H1 (cell line): ENCODE results near the gene KSR2. TPM values are rescaled to one million over a fixed set of nuclear protein-coding genes. Genes with fewer than 3 reads are reported as not detected.

ENCODE experiments used
- CTCF ChIA-PET: fragments of 300-600 bp; sonication (Branson Sonifier 250); formaldehyde crosslinking; loops from one replicate; lab custom pipeline; 2021; ENCODE audit not compliant: partially characterized antibody; lab: Charles Lee
- POLR2A ChIA-PET: fragments of 300-600 bp; sonication (Branson Sonifier 250); formaldehyde crosslinking; loops from one replicate; lab custom pipeline; 2021; ENCODE audit warnings: inconsistent platforms; ENCODE audit not compliant: partially characterized antibody; lab: Charles Lee
- DNase-seq, 2 experiments: peaks; one replicate each; pipeline versions ENCODE4 v3.0.0 to v3.0.0-alpha.2; 2010 to 2022; ENCODE audit warnings: low spot score in 2 of 2, low read depth in 1 of 2, mixed read lengths in 1 of 2
- FAIRE-seq: peaks from 2 replicates; lab custom pipeline; 2011; peaks lifted over from hg19 to GRCh38; lab: Jason Lieb, UNC
- H2AFZ ChIP-seq: 2 replicates; pipeline ENCODE4 v1.8.1; 2012; ENCODE audit warnings: low read length, inconsistent platforms
- H2AK5ac ChIP-seq: 2 replicates; pipeline ENCODE4 v1.6.1; 2013; ENCODE audit warnings: low read depth, low read length
- H2BK120ac ChIP-seq: replicated peaks from 2 replicates; pipeline ENCODE3; 2013; ENCODE audit warnings: low read depth, low read length, inconsistent platforms
- H2BK12ac ChIP-seq: 2 replicates; pipeline ENCODE4 v1.6.1; 2013; ENCODE audit warnings: low read depth, low read length
- H2BK15ac ChIP-seq: 2 replicates; pipeline ENCODE4 v1.6.1; 2013; ENCODE audit warnings: low read length
- H2BK20ac ChIP-seq: 2 replicates; pipeline ENCODE4 v1.6.1; 2013; ENCODE audit warnings: low read length
- H2BK5ac ChIP-seq: 2 replicates; pipeline ENCODE4 v1.6.1; 2013; ENCODE audit warnings: low read depth, low read length
- H3K14ac ChIP-seq: 2 replicates; pipeline ENCODE4 v1.6.1; 2013; ENCODE audit warnings: inconsistent platforms; ENCODE audit not compliant: insufficient read length
- H3K18ac ChIP-seq: 2 replicates; pipeline ENCODE4 v1.6.1; 2013; ENCODE audit warnings: low read length; ENCODE audit errors: extremely low read depth
- H3K23ac ChIP-seq: 2 replicates; pipeline ENCODE4 v1.6.1; 2013; ENCODE audit warnings: inconsistent platforms; ENCODE audit not compliant: insufficient read length
- H3K23me2 ChIP-seq: 2 replicates; pipeline ENCODE4 v1.6.1; 2013; ENCODE audit warnings: low read depth, low read length
- H3K27ac ChIP-seq: 2 replicates; pipeline ENCODE4 v1.6.1; 2011; ENCODE audit warnings: low read depth, low read length, inconsistent platforms
- H3K27me3 ChIP-seq, 4 experiments: replicated peaks in 1 of 4; 1 replicate in 1 of 4; 2 replicates in 3 of 4; pipeline versions ENCODE4 v1.6.1 to v1.8.1; 2011 to 2013; ENCODE audit warnings: low read length in 3 of 4, mild to moderate bottlenecking in 3 of 4, inconsistent platforms in 2 of 4, mixed read lengths in 2 of 4, moderate library complexity in 1 of 4; ENCODE audit not compliant: control insufficient read depth in 3 of 4, insufficient read depth in 3 of 4; ENCODE audit errors: extremely low read depth in 1 of 4
- H3K36me3 ChIP-seq, 4 experiments: 2 replicates each; pipeline versions ENCODE4 v1.6.1 to v1.8.1; 2011 to 2013; ENCODE audit warnings: mild to moderate bottlenecking in 4 of 4, low read length in 3 of 4, moderate library complexity in 2 of 4, control low read depth in 1 of 4, inconsistent platforms in 1 of 4; ENCODE audit not compliant: insufficient read depth in 4 of 4, control insufficient read depth in 2 of 4
- H3K4ac ChIP-seq: replicated peaks from 2 replicates; pipeline ENCODE3; 2013; ENCODE audit warnings: low read length, low read depth, mixed read lengths, inconsistent platforms; ENCODE audit not compliant: insufficient read length
- H3K4me1 ChIP-seq, 4 experiments: replicated peaks in 1 of 4; 1 replicate in 1 of 4; 2 replicates in 3 of 4; pipeline versions ENCODE4 v1.6.1 to v1.8.1; 2011 to 2013; ENCODE audit warnings: low read length in 3 of 4, inconsistent platforms in 2 of 4, mixed read lengths in 1 of 4; ENCODE audit not compliant: insufficient read depth in 4 of 4, control insufficient read depth in 3 of 4
- H3K4me2 ChIP-seq, 2 experiments: 2 replicates each; pipeline versions ENCODE4 v1.6.1 to v1.8.1; 2011 to 2013; ENCODE audit warnings: low read depth in 2 of 2, low read length in 2 of 2, control low read depth in 1 of 2, inconsistent platforms in 1 of 2, mild to moderate bottlenecking in 1 of 2; ENCODE audit not compliant: insufficient read depth in 1 of 2
- H3K4me3 ChIP-seq, 4 experiments: fragments of 200-600, 300-600 bp in 1 of 4; sonication (generic), shearing (Covaris generic), sonication (Bioruptor Twin) in 1 of 4; 2 replicates each; pipeline versions ENCODE4 v1.5.1 to v1.8.1; 2011 to 2016; ENCODE audit warnings: low read length in 4 of 4, low read depth in 3 of 4, control low read depth in 2 of 4, inconsistent platforms in 2 of 4, mild to moderate bottlenecking in 2 of 4, mixed read lengths in 1 of 4, moderate library complexity in 1 of 4; ENCODE audit not compliant: insufficient read depth in 2 of 4; ENCODE audit errors: extremely low read depth in 1 of 4
- H3K56ac ChIP-seq: replicated peaks from 2 replicates; pipeline ENCODE3; 2013; ENCODE audit warnings: low read depth, mild to moderate bottlenecking, mixed read lengths, low read length, inconsistent platforms; ENCODE audit not compliant: insufficient read length
- H3K79me1 ChIP-seq: 2 replicates; pipeline ENCODE4 v1.6.1; 2013; ENCODE audit warnings: low read depth, low read length, control low read depth
- H3K79me2 ChIP-seq, 2 experiments: 2 replicates each; pipeline versions ENCODE4 v1.6.1 to v1.8.1; 2012 to 2013; ENCODE audit warnings: low read length in 2 of 2, mild to moderate bottlenecking in 2 of 2, inconsistent platforms in 1 of 2; ENCODE audit not compliant: insufficient read depth in 2 of 2, control insufficient read depth in 1 of 2
- H3K9ac ChIP-seq, 4 experiments: replicated peaks in 1 of 4; 1 replicate in 1 of 4; 2 replicates in 3 of 4; pipeline versions ENCODE4 v1.6.1 to v1.8.1; 2011 to 2013; ENCODE audit warnings: low read depth in 3 of 4, low read length in 3 of 4, control low read depth in 2 of 4, mild to moderate bottlenecking in 2 of 4, moderate library complexity in 2 of 4, inconsistent platforms in 1 of 4; ENCODE audit errors: extremely low read depth in 1 of 4
- H3K9me3 ChIP-seq, 2 experiments: 2 replicates each; pipeline versions ENCODE4 v1.6.1 to v1.8.1; 2012 to 2013; ENCODE audit warnings: mild to moderate bottlenecking in 2 of 2, moderate library complexity in 2 of 2, control low read depth in 1 of 2, inconsistent platforms in 1 of 2, low read depth in 1 of 2, low read length in 1 of 2, mixed read lengths in 1 of 2; ENCODE audit not compliant: insufficient read depth in 2 of 2
- H4K20me1 ChIP-seq, 2 experiments: replicated peaks in 1 of 2; 2 replicates each; pipeline versions ENCODE3 to v1.8.1; 2011 to 2013; ENCODE audit warnings: inconsistent platforms in 2 of 2, low read length in 2 of 2, mild to moderate bottlenecking in 1 of 2; ENCODE audit not compliant: insufficient read depth in 2 of 2, control insufficient read depth in 1 of 2
- H4K5ac ChIP-seq: 2 replicates; pipeline ENCODE4 v1.6.1; 2013; ENCODE audit warnings: low read length, low read depth, mixed read lengths, inconsistent platforms; ENCODE audit not compliant: insufficient read length
- H4K8ac ChIP-seq: 2 replicates; pipeline ENCODE4 v1.8.0; 2013; ENCODE audit warnings: mild to moderate bottlenecking, moderate library complexity, low read length, inconsistent platforms; ENCODE audit not compliant: insufficient read depth; ENCODE audit errors: extremely low read depth
- H4K91ac ChIP-seq: replicated peaks from 2 replicates; pipeline ENCODE3; 2013; ENCODE audit warnings: low read length, mixed read lengths, inconsistent platforms; ENCODE audit not compliant: insufficient read length
- GABPA ChIP-seq: IDR thresholded peaks from 2 replicates; pipeline ENCODE4 v1.6.1; 2011; ENCODE audit warnings: mild to moderate bottlenecking, low read length, moderate library complexity, borderline replicate concordance; ENCODE audit not compliant: insufficient read depth
- SAP30 ChIP-seq: fragments of 300-600 bp; sonication (generic); IDR thresholded peaks from 2 replicates; pipeline ENCODE4 v1.7.1; 2012; ENCODE audit warnings: low read length, moderate library complexity, mild to moderate bottlenecking, inconsistent platforms; ENCODE audit not compliant: insufficient read depth, insufficient replicate concordance
- WGBS, 2 experiments: shearing (Covaris generic) in 1 of 2; methylation state at CpG; one replicate each; pipeline versions ENCODE4 v1.1.6 to v1.1.7; 2013 to 2015; ENCODE audit warnings: low lambda C conversion rate in 2 of 2, mixed read lengths in 2 of 2, inconsistent platforms in 1 of 2, low coverage in 1 of 2, missing lambda C conversion rate in 1 of 2; ENCODE audit not compliant: insufficient replicate concordance in 2 of 2, insufficient coverage in 1 of 2, insufficient read length in 1 of 2; ENCODE audit errors: extremely low coverage in 1 of 2, missing lambda C conversion rate in 1 of 2; 5-methylcytosine and 5-hydroxymethylcytosine counted together
- polyA plus RNA-seq, 7 experiments: library from polyadenylated mRNA; depleted of rRNA in 3 of 7; stranded (reverse) in 5 of 7; unstranded in 2 of 7; fragments of >200 nt in 5 of 7; fragments of 200-250 nt in 2 of 7; gene quantifications; 1 replicate in 5 of 7; 2 replicates in 1 of 7; 4 replicates in 1 of 7; pipeline versions ENCODE4 v1.2.1 to v1.2.3, GENCODE V29; 2011 to 2013; ENCODE audit warnings: missing spikeins in 2 of 7, mixed read lengths in 2 of 7
- total RNA-seq: library from RNA; stranded (reverse); fragmentation: NEBNext Ultra II Directional; extraction: Animal tissue kit (Norgen Biotek cat#: 25700); gene quantifications from 2 replicates; pipeline ENCODE4 v1.2.1, GENCODE V29; 2021

KSR2 gene
- total and polyA plus RNA-seq, 2 of the 8 experiments (the other 6 are each of a cell fraction or from before 2014, with no cell fraction given): 0.74 to 2.2 TPM

DNA sequence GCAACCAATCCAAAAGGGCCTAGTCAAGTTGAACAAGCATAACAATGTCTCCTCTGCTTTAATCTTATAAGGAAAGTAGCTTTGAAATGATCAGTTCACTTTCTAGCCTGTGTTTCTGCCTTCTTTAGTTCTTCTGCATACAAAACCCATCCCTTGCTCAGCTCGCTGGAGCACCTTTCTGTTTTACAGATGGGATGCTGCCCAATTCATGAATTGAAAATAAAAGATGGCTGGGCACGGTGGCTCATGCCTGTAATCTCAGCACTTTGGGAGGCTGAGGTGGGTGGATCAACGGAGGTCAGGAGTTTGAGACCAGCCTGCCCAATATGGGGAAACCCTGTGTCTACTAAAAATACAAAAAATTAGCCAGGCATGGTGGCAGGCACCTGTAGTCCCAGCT lies 43.2 kb upstream of the KSR2 start:
- no peaks in the 10 kb centered on the region for H4K20me1 ChIP-seq
- H3K4me2 ChIP-seq: no peak overlapping the region
- FAIRE-seq (no peak), DNase-seq (no peak)
- no peak overlapping the region for H2BK120ac ChIP-seq
- no peaks in the 10 kb centered on the region for H3K9me3 ChIP-seq
- H3K4me3 ChIP-seq: no peak overlapping the region
- no peak overlapping the region for H2BK20ac ChIP-seq
- 96% methylated on average over 3 of the region's 3 CpGs; no CpG with 5 or more reads in 1 of the 2 experiments for WGBS, 2 experiments
- CTCF ChIA-PET: interaction anchor here (0.6 to 1.6 kb wide), 3 partner anchors 128 to 1236 kb away, joined by 3 read pairs; no protein-coding TSS in a partner anchor
- no peak overlapping the region for H3K14ac ChIP-seq
- no peak overlapping the region for H3K4ac ChIP-seq
- no peak overlapping the region for H4K91ac ChIP-seq
- H3K27ac ChIP-seq: no peak overlapping the region
- H4K5ac ChIP-seq: no peak overlapping the region
- H3K18ac ChIP-seq: no peak overlapping the region
- H3K56ac ChIP-seq: no peak overlapping the region
- H2AFZ ChIP-seq: no peak overlapping the region
- no peaks in the 10 kb centered on the region for H3K4me1 ChIP-seq
- no peaks in the 10 kb centered on the region; the same call in 1 of the 2 replicates for H3K23me2 ChIP-seq
- TF ChIP-seq SAP30 (no peak), GABPA (no peak)
- POLR2A ChIA-PET: interaction anchor here (0.6 kb wide), 1 partner anchor 130 kb away, joined by 3 read pairs; no protein-coding TSS in a partner anchor
- H3K9ac ChIP-seq: no peak overlapping the region
- no peak overlapping the region for H4K8ac ChIP-seq
- H3K36me3 ChIP-seq: no peaks in the 10 kb centered on the region
- no peaks in the 10 kb centered on the region for H3K27me3 ChIP-seq
- no peak overlapping the region for H2BK15ac ChIP-seq
- no peak overlapping the region for H2BK12ac ChIP-seq
- no peak overlapping the region for H3K23ac ChIP-seq
- no peak overlapping the region for H2BK5ac ChIP-seq
- H3K79me1 ChIP-seq: no peaks in the 10 kb centered on the region
- H3K79me2 ChIP-seq: peaks cover 0 to 2% of the 10 kb centered on the region in 2 experiments; a peak in 2 of 4 replicates
- H2AK5ac ChIP-seq: no peak overlapping the region
